HG03025 (cell line): ENCODE data around the gene ARL4C.

Experiments used
- ATAC-seq: cut with Tn5 transposase; IDR thresholded peaks from one replicate; pipeline ENCODE4 v1.9.1; 2021; ENCODE audit warnings: mild to moderate bottlenecking, moderate library complexity; ENCODE audit not compliant: unreplicated experiment, low FRiP score

ARL4C gene

GRCh38 chr2:234496835-234497593 is at the start of gene ARL4C:
Gene ARL4C, minus strand, starts transcription at chr2:234497081. Its CDS starts 495 bp downstream, at chr2:234496586.
- ATAC-seq = peak; percentile 54

GRCh38 chr2:234544659-234545611 is 48.1 kb upstream of the ARL4C start:
- no peak for ATAC-seq

GRCh38 chr2:234542742-234543141 is 45.9 kb upstream of the ARL4C start:
- ATAC-seq = no peak

- no peak for ATAC-seq
Observed at GRCh38 chr2:234537929-234538328, 41.0 kb upstream of the ARL4C start.

GRCh38 chr2:234536178-234536965 is 39.5 kb upstream of the ARL4C start:
- no peak for ATAC-seq

GRCh38 chr2:234535464-234535863 is 38.6 kb upstream of the ARL4C start:
- no peak for ATAC-seq

GRCh38 chr2:234534515-234534914 is 37.6 kb upstream of the ARL4C start:
- no peak for ATAC-seq

GRCh38 chr2:234533626-234534025 is 36.7 kb upstream of the ARL4C start:
- no peak for ATAC-seq

GRCh38 chr2:234528410-234529148 is 31.7 kb upstream of the ARL4C start:
- no peak for ATAC-seq

- no peak for ATAC-seq
Observed at GRCh38 chr2:234526711-234527110, 29.8 kb upstream of the ARL4C start.

- no peak for ATAC-seq
Observed at GRCh38 chr2:234521536-234521935, 24.7 kb upstream of the ARL4C start.

- no peak for ATAC-seq
Observed at GRCh38 chr2:234518986-234519642, 22.2 kb upstream of the ARL4C start.

GRCh38 chr2:234517971-234518370 is 21.1 kb upstream of the ARL4C start:
- ATAC-seq = no peak

GRCh38 chr2:234514873-234515638 is 18.2 kb upstream of the ARL4C start:
- no peak for ATAC-seq

GRCh38 chr2:234514099-234514498 is 17.2 kb upstream of the ARL4C start:
- no peak for ATAC-seq

GRCh38 chr2:234512884-234513669 is 16.2 kb upstream of the ARL4C start:
- no peak for ATAC-seq

- no peak for ATAC-seq
Observed at GRCh38 chr2:234502919-234503285, 6.0 kb upstream of the ARL4C start.

- ATAC-seq = no peak
Observed at GRCh38 chr2:234502285-234502918, 5.5 kb upstream of the ARL4C start.
